ENCODE data around the gene KIF4A.
"Not testable (repeated sequence)": the region's sequence is repeated elsewhere in the genome, so short reads cannot be mapped to it uniquely, and the experiment has no call there.

The KIF4A gene

GRCh38 chrX:70289793-70290770, at the start of gene KIF4A, which contains the start of gene PDZD11:
KIF4A (plus strand) TSS chrX:70290104; CDS start chrX:70290459, 355 bp downstream.
PDZD11 (minus strand) TSS chrX:70289927; CDS start chrX:70289341, 586 bp downstream.
- DNase-seq (ENCODE audit: extremely low read depth in 1 of 2, low read depth in 1 of 2) = peak; percentile 8 to 55

GRCh38 chrX:70240751-70241150, 49.2 kb upstream of the KIF4A start:
- no peak for DNase-seq (ENCODE audit: extremely low read depth in 1 of 2, low read depth in 1 of 2)

GRCh38 chrX:70241501-70241900, 48.4 kb upstream of the KIF4A start:
- DNase-seq (ENCODE audit: extremely low read depth in 1 of 2, low read depth in 1 of 2) = no peak

- DNase-seq (ENCODE audit: extremely low read depth in 1 of 2, low read depth in 1 of 2) = not testable (repeated sequence)
Measured at GRCh38 chrX:70243601-70244000, 46.3 kb upstream of the KIF4A start.

- no peak for DNase-seq (ENCODE audit: extremely low read depth in 1 of 2, low read depth in 1 of 2)
Measured at GRCh38 chrX:70244881-70245280, 45.0 kb upstream of the KIF4A start.

GRCh38 chrX:70247252-70247651, 42.7 kb upstream of the KIF4A start:
- no peak for DNase-seq (ENCODE audit: extremely low read depth in 1 of 2, low read depth in 1 of 2)

GRCh38 chrX:70252491-70252890, 37.4 kb upstream of the KIF4A start:
- DNase-seq (ENCODE audit: extremely low read depth in 1 of 2, low read depth in 1 of 2) = no peak

- DNase-seq (ENCODE audit: extremely low read depth in 1 of 2, low read depth in 1 of 2) = no peak
Measured at GRCh38 chrX:70253377-70254062, 36.4 kb upstream of the KIF4A start.

GRCh38 chrX:70254063-70254400, 35.9 kb upstream of the KIF4A start:
- no peak for DNase-seq (ENCODE audit: extremely low read depth in 1 of 2, low read depth in 1 of 2)

- DNase-seq (ENCODE audit: extremely low read depth in 1 of 2, low read depth in 1 of 2) = no peak
Measured at GRCh38 chrX:70254909-70255308, 35.0 kb upstream of the KIF4A start.

GRCh38 chrX:70255452-70255851, 34.5 kb upstream of the KIF4A start:
- no peak for DNase-seq (ENCODE audit: extremely low read depth in 1 of 2, low read depth in 1 of 2)

- no peak for DNase-seq (ENCODE audit: extremely low read depth in 1 of 2, low read depth in 1 of 2)
Measured at GRCh38 chrX:70257423-70258288, 32.2 kb upstream of the KIF4A start.

GRCh38 chrX:70260104-70260503, 29.8 kb upstream of the KIF4A start, which contains the start of gene P2RY4:
P2RY4 (minus strand) TSS chrX:70260204; CDS start chrX:70259624, 580 bp downstream.
- DNase-seq (ENCODE audit: extremely low read depth in 1 of 2, low read depth in 1 of 2) = no peak

GRCh38 chrX:70262952-70263567, 26.8 kb upstream of the KIF4A start:
- DNase-seq (ENCODE audit: extremely low read depth in 1 of 2, low read depth in 1 of 2) = no peak

GRCh38 chrX:70264784-70265183, 25.1 kb upstream of the KIF4A start:
- no peak for DNase-seq (ENCODE audit: extremely low read depth in 1 of 2, low read depth in 1 of 2)

GRCh38 chrX:70268034-70268433, 21.9 kb upstream of the KIF4A start, which contains the start of gene ARR3:
ARR3 (plus strand) TSS chrX:70268334; CDS start chrX:70269386, 1,052 bp downstream.
- DNase-seq (ENCODE audit: extremely low read depth in 1 of 2, low read depth in 1 of 2) = no peak

- not testable (repeated sequence) for DNase-seq (ENCODE audit: extremely low read depth in 1 of 2, low read depth in 1 of 2)
Measured at GRCh38 chrX:70274029-70274428, 15.9 kb upstream of the KIF4A start.

- no peak for DNase-seq (ENCODE audit: extremely low read depth in 1 of 2, low read depth in 1 of 2)
Measured at GRCh38 chrX:70279081-70279480, 10.8 kb upstream of the KIF4A start.

- no peak for DNase-seq (ENCODE audit: extremely low read depth in 1 of 2, low read depth in 1 of 2)
Measured at GRCh38 chrX:70280573-70280972, 9.3 kb upstream of the KIF4A start.

- no peak for DNase-seq (ENCODE audit: extremely low read depth in 1 of 2, low read depth in 1 of 2)
Measured at GRCh38 chrX:70281951-70282350, 8.0 kb upstream of the KIF4A start, which contains the start of gene RAB41. RAB41 (plus strand) TSS chrX:70282172; CDS start chrX:70282218, 46 bp downstream.
